ENCODE measurements around the gene TNFRSF8.

Gene TNFRSF8

DNA sequence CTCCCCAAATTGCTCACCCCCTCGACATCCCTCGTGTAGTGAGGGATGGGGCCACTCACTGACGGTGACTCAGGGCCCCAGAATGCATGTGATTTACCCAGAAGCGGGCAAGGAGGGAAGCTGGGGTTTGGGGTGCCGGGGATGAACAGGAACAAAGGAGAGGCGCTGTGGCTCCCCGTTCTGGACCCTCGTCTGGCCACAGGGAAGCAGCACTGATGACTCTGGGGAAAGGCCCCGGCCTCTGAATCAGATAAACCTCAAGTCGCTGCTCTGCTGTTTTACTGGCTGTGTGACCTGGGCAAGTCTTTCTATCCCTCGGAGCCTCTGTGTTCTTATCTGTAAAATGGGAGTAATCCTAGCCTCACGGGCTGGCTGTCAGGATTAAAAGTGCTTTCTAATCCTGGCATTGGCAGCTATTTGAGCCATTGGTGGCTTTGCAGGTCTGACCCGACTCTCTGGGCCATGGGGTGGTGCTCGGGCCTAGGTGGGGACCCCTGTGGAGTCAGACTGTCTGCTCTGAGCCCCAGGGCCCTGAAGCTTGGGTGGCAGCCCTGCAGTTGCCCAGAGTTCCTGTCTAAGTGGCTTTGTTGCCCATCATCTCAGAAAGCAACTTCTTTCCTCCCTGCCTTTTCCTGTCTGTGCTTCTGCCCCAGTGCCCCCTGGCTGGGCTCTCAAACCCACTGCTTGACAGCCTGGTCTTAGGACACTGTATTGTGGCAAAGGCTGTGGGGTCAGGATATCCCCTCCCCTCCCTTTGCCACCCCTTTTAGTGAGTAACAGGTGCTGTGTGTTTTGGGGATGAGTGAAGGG is 109.1 kb downstream of the TNFRSF8 start:
- DNase-seq (ENCODE audit: low read depth in 2 of 3, low spot score in 2 of 3), result no peak

DNA sequence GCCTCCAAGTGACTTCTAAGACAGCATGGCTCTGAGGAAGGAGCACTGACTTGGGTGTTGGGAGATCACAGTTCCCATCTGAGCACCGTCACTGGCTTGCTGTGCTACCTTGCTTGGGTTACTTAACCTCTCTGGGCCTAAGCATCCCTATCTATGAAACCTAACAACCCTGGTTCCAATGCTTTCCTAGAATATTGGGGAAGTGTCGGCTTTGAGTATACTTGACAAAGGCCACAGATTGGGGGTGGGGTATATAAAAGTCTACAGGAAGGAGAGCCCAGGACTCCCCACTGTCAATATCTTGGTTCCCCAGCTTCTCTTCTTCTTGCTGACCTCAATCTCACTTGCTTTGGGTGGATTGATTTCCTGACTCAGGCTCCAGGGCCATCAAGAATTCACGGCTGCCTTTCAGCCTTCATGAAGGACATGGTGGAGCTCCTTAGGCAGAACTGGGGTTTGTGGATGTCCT is 110.0 kb downstream of the TNFRSF8 start:
- DNase-seq (ENCODE audit: low read depth in 2 of 3, low spot score in 2 of 3), result no peak

DNA sequence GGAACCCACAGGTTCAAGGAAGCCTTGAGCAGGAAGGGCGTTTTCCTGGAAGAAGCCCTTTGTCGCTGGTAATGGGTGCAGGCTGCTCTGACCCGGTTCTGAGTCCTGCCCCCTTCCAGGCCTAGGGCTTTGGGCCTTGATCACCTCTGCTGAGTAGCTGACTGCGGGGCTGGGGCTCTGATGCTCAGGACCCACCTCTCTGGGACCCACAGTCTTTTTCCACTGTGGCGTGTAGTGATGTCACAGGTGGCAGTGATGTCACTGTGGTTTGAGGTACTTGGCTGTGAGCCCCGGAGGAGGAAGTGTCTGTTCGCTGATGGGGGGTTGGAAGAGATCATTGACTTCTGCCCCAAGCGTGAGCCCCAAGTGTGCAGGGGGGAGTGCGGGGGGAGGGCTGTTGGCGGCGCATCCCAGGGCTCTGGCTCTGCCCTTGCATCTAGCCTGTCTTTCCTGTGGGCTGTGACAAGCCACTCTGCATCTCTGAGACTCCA is 110.6 kb downstream of the TNFRSF8 start:
- DNase-seq (ENCODE audit: low read depth in 2 of 3, low spot score in 2 of 3), result peak in 2 of 3 experiments; percentile 76 to 81

DNA sequence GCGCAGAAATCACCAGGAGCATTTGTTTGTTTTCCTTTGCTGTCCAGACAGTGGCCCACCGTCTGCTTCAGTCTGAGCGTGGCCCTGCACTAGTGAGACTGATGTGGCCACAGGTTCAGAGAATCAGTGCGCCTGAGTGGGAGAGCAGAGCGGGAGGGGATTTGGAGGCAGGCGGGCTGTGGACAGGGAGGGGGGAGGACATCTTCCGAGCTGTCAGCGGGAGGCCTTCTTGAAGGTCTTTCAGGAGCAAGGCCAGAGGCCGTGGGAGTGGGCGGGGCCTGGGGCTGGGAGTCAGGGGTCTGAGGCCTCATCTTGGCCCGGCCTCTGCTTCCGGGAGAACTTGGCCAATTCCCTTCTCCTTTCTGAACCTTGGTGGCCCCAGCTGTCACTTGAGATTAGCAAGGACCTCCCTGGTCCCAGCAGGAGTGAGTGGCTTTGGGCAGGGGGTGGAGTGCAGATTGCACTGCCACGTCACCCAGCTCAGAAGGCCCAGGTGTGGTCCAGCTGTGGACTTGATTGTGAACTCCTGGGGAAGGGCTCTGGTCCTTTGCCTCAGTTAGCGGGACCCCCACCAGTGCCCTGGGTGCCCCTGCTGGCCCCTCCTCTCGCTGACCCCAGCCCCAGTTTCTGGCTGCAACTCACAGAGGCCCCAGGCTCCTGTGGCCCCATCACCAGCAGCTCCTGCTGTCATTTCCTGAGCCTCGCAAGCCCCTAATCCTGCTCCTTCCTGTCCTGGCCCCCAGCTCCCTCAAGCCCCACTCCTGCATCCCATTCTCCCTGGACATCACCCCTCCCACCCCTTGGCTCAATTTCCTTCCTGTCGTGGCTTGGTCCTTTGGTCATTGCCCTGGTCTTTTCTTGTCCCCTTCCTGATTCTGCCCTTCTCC is 112.1 kb downstream of the TNFRSF8 start:
- DNase-seq (ENCODE audit: low read depth in 2 of 3, low spot score in 2 of 3), result no peak

DNA sequence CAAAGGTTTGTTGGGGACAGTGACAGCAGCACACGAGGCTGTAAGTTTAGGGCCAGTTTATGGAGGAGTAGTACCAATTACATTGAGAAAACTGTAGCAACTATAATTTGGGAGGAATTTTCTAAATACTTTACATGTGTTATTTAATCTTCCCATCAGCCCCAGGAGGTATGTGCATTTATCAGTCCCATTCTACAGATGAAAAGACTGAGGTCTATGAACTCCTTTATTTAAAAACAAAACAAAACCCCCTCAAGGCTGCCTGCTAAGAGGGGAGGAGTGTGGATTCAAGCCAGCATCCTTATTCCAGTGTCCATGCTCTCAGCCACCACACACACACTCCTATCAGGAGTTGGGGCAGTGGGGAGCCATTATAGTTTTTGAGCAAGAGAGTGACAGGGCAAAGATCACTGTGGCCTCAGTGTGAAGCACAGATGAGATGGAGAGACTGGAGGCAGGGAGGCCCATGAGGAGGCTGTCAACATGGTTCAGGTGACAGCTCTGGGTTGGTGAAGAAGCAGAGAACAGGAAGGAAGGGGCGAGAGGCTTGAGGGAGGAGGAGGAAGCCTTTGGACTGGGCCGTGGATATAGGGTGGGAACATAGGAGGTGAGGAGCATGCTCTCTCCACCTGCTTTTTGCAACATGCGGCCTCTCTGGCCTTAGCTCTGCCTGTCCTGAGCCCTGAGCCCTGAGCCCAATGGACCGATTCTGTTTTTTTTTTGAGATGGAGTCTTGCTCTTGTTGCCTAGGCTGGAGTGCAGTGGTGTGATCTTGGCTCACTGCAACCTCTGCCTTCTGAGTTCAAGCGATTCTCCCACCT is 113.4 kb downstream of the TNFRSF8 start:
- DNase-seq (ENCODE audit: low read depth in 2 of 3, low spot score in 2 of 3), result no peak

DNA sequence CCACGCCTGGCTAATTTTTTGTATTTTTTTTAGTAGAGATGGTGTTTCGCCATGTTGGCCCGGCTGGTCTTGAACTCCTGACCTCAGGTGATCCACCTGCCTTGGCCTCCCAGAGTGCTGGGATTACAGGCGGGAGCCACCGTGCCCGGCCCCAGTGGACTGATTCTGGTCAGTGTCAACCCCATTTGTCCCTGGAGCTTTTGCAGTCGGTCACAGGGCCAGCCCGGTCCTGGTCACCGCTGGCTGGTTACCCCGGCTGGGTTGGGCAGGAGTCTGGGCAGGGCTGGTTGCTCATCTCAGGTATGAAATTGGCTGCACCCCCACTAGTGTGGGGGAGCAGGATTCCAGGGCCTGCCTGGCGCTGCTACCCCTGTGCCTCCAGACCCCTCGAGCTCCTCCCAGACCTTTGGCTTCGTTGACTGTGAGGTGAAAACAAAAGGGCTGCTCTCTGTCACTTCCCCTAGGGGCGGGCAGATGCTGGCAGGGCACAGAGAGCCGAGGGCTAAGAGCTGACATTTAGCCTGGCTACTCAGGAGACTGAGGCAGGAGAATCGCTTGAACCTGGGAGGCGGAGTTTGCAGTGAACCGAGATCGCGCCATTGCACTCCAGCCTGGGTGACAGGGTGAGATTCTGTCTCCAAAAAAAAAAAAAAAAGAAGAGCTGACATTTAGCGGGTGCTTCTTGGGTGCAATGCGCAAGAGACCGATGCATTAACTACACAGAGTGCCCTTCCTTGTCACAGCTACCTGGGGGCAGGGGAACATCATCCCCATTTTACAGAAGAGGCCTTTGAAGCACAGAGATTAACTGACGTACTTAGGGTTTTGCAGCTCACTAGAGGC is 114.3 kb downstream of the TNFRSF8 start:
- no peak for DNase-seq (ENCODE audit: low read depth in 2 of 3, low spot score in 2 of 3)

DNA sequence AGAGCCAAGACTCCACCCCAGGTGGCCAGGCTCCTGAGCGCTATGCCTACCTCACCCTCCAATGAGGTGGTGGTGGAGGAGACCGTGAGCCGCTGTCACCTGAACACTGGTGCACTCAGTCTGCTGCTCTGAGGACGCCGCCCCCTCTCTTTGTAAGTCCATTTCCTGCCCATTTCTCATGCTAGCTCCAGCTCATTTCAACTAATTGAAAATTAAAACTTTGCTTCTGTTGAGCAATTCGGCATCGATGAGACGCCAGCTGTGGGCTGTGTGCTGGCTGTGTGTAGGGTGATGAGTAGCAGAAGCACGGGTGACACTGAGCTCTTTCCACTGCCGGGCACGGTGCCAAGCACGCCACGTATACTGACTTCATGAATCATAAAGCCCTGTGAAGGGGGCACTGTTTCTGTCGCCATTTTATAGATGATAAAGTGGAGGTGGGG is 114.9 kb downstream of the TNFRSF8 start:
- DNase-seq (ENCODE audit: low read depth in 2 of 3, low spot score in 2 of 3), result peak; percentile 75 to 93 (median 90)

DNA sequence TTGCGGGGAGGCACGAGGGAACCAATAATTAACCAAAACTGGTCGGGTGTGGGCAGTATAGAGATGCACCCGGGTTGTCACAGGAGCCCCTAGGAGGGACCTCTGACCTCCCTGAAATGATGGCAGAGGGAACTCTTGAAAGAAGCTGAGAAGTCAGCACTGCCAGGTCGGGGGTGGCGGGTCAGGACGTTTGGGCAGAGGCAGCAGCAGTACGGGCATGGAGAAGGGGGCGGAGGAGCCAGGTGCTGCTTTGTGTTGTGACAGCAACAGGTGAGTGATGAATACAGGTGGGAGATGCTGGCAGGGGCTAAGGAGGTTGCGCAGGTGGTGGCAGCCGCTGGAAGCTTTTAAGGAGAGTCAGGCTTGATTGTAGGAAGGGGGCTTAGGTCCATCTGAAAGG is 115.4 kb downstream of the TNFRSF8 start:
- DNase-seq (ENCODE audit: low read depth in 2 of 3, low spot score in 2 of 3), result no peak

DNA sequence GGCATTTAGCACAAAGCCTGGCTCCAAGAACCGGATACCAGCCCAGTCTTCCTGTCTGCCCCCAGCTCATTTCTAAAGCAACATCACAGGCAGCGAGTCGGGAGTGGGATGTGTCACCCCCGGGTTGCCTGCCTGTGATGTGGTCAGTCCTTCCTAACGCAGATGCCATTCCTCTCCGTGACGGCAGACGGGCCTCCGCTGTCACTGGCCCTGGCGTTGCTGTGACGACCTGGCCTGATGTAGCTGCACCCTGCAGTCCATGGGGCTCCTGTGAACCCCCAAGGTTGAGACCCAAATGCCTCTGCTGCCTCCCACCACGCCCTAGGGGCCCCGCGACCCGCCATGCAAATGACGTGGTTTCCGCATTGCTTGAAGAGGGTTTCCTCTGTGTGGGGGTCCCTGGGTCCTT is 116.0 kb downstream of the TNFRSF8 start:
- peak in 1 of 3 experiments; percentile 54 for DNase-seq (ENCODE audit: low read depth in 2 of 3, low spot score in 2 of 3)

DNA sequence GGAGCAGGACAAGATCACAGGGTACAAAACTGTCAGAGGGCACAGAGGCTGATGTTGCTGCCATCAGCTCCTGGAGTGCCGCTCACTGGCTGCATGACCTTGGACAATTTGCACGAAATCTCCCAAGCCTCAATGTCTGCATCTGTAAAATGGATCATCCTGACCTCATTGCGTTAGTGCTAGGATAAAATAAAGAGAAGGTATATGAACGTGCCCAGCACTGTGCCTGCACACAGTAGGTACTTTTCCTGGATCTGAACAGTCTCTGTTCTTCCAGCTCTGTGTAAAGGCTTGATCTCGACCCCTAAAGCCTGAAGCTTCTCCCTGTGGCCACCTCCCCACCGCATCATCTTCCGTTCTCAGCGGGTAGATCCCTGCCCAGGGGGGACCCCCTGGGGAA is 116.6 kb downstream of the TNFRSF8 start:
- DNase-seq (ENCODE audit: low read depth in 2 of 3, low spot score in 2 of 3), result no peak

DNA sequence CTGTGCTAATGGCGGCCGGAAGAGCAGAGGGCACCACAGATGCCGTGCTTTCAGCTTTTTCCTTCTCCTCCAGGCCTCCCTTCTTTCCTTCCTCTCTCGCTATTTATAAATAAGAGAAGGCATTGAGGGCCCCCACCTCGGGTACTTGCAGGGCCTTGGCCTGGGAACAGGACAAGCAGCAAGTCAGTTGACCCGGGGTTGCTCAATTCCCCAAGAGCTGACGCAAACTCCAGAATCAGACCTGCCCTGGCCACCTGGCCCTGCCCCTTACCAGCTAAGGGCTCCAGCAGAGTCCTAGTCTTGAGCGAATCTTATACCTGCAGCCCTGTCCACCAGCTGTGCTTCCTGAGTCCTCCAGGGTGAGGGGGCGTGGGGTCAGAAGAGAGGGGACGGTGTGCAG is 117.2 kb downstream of the TNFRSF8 start:
- DNase-seq (ENCODE audit: low read depth in 2 of 3, low spot score in 2 of 3), result no peak

DNA sequence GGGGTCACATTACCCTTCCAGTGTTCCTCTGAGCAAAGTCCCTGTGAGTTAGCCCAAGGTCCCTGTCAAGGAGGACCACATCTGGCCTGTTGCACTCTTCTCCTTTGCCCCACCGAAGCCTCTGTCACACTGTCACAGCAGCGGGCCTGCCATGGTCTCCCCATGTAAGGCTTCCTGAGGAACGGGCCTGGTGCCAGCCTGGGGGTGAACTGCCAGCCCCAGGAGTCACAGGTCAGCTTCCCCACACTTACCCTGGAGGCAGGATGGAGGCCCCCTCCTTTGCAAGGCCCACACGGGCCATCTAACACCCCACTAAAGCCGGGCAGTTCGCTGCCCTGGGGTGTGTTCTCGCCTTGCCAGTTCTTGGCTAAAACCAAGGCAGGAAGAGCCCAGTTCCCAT is 117.8 kb downstream of the TNFRSF8 start:
- DNase-seq (ENCODE audit: low read depth in 2 of 3, low spot score in 2 of 3), result no peak

DNA sequence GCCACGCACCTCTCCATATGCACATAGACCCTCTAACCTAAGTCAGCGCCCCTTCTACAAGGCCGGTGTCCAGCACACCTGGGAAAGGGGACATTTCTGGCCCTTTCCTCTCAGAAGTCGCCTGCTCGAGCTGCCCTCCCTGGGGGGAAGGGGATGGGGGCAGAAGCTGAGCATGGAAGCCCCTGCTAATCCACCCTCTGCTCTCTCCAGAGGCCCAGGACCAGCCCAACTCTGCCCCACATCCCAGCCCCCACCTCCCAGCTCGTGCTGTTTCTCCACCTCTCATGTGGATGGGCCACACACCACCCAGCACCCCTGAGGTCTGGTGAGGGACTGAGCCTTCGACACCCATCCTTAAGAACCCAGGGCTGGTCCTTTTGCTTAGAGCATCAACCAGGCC is 118.5 kb downstream of the TNFRSF8 start:
- no peak for DNase-seq (ENCODE audit: low read depth in 2 of 3, low spot score in 2 of 3)

DNA sequence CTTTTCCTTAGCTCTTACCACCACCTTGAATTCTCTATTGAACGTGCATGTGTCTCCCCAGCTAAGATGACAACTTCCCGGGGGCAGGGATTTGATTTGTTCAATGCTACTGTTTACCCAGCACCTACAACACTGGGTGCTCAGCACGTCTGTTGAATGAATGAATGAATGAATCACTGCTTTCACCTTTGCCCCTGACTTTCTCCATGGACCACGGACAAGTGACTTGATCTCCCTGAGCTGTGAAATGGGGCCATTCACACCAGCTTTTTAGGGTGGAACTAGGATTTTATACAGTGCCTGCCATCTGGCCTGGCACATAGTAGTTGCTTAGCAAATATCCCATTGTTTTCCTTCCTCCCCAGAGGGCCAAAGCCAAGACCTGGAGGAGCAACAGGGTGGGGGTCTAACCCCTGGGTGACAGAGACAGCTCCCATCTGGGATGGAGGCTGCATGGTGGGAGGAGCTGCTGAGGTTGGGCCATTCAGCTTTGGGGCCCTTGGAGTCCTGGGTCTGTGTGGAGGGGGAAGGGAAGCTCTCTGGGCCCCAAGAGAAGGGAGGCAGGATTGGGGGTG is 119.4 kb downstream of the TNFRSF8 start:
- DNase-seq (ENCODE audit: low read depth in 2 of 3, low spot score in 2 of 3), result no peak

DNA sequence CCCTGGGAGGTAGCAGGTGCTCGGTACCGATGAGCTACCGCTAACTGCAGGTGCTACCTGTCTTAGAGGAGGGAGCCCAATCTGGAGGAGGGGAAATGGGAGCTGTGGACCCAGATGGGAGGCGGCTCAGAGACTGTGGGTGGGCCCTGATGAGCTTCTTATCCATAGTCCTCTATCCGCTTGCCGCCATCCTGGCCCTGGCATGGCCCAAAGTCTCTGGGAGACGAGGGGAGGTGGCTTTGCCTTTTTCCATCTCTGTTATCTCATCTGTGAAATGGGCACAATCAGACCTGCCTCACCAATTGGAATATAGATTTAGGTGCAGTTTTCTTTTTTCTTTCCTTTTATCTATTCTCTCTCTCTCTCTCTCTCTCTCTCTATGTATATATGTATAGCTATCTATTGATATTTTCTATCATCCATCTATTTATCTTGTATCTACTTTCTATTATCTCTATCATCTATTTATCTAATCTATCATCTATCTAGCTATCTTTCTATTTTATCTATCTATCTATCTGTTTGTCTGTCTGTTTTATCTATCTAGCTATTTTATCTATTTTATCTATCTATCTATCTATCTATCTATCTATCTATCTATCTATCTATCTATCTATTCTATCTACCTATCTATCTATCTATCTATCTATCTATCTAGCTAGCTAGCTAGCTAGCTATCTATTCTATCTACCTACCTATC is 120.1 kb downstream of the TNFRSF8 start:
- DNase-seq (ENCODE audit: low read depth in 2 of 3, low spot score in 2 of 3), result no peak

DNA sequence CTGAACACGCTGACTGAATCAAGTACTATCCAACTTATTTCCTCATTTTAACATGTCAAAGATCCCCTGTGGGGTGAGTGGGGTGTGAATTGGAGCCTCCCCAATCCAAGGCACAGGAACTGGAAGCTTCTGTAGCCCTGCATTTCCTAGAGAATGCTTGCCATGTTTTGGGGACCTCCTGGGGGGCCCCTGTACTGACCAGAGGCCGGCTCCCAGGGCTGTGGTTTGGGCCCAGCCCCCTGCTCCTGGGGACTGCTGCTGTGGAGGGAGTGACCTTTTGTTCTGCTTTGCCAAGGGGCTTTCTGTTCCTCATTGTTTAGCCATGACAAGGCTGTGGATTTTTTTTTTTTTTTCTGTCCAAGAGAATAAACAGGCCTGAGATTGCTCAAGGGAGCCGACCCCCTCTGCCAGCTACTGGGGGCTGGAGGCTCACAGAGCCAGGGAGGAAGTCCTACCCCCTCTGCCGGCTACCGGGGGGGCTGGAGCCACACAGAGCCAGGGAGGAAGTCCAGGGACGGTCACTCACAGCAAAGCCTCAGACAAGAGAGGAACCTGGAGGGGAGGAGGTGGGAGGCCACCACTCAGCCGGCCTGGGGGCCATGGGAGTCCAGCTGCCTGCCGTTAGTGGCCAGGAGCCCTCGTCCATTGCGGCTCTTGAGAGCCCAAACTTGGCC is 121.0 kb downstream of the TNFRSF8 start:
- no peak for DNase-seq (ENCODE audit: low read depth in 2 of 3, low spot score in 2 of 3)

DNA sequence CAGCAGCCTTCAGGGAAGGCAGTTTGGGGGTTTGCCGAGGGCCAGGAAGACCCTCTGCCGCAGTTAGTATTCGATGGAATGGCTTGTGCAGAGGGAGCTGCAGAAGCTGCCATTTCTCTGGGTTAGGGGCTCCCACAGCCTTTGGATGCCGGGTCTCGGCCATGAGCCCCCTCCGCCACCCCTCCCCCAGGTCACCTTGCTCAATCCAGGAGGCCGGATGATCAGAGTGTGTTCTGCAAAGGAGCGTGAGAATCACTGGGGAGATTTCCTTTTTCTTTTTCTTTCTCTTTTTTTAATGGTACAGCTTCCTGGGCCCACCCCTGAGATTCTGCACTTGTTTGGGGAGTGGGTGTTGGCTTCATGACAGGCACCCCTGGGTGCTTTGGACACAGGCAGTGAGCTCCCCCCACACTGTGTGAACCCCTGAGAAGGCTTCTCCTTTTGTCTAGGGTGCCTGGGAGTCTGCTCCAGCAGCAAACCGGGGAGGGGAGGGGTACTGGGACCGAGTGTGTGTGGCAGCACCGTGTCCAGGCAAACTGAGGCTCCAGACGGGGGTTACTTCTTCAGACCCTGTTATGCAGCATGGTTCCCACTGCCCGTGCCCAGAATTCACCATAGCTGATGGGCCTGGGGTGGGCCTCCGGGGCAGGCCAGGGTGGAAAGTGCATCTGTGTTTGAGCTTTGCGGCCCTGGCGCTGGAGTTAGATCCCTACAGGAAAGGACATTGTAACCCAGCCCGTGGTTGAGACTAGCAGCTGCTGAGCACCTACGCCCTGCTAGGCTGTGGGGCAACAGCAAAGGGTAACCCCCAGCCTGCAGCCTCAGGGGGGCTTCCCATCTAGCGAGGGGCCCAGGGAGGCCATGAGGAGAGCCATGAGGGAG is 122.2 kb downstream of the TNFRSF8 start:
- no peak for DNase-seq (ENCODE audit: low read depth in 2 of 3, low spot score in 2 of 3)
